K562 (cell line): ENCODE measurements around the gene PRR36. TPM values are rescaled to one million over a fixed set of nuclear protein-coding genes. Genes with fewer than 3 reads are reported as not detected.
A peak's percentile ranks its signal among the peaks of the same experiment; 100 is the strongest.

ENCODE experiments used
- CXXC5 ChIP-seq: fragments of 250-450 bp; sonication (Bioruptor Pico); IDR thresholded peaks from 2 replicates; pipeline ENCODE4 v1.8.0; 2022; ENCODE audit warnings: inconsistent platforms, mild to moderate bottlenecking, moderate library complexity
- DIDO1 ChIP-seq: fragments of 450-650 bp; IDR thresholded peaks from 2 replicates; pipeline ENCODE4 v1.6.1; 2016; ENCODE audit warnings: low read depth, missing biosample characterization, missing genetic modification characterization
- ESRRB ChIP-seq: fragments of 250-450 bp; sonication (Bioruptor Pico); IDR thresholded peaks from 2 replicates; pipeline ENCODE4 v1.5.0; 2020; ENCODE audit warnings: mild to moderate bottlenecking, moderate library complexity, borderline replicate concordance
- HLTF ChIP-seq: fragments of 450-650 bp; IDR thresholded peaks from 2 replicates; pipeline ENCODE4 v1.6.1; 2016
- HNRNPLL ChIP-seq: fragments of 200-400 bp; formaldehyde crosslinking; IDR thresholded peaks from 2 replicates; pipeline ENCODE4 v1.6.1; 2017; ENCODE audit warnings: low read length, low read depth, mild to moderate bottlenecking; ENCODE audit not compliant: poor library complexity, severe bottlenecking
- KLF1 ChIP-seq: fragments of 450-650 bp; IDR thresholded peaks from 2 replicates; pipeline ENCODE4 v1.6.1; 2016; ENCODE audit warnings: missing genetic modification characterization, missing compliant biosample characterization
- KLF13 ChIP-seq: fragments of 450-650 bp; IDR thresholded peaks from 2 replicates; pipeline ENCODE4 v1.6.1; 2016; ENCODE audit warnings: missing genetic modification characterization, low read depth, mild to moderate bottlenecking, missing compliant biosample characterization, moderate library complexity, borderline replicate concordance
- MEF2A ChIP-seq: IDR thresholded peaks from 2 replicates; pipeline ENCODE4 v1.6.1; 2011; ENCODE audit warnings: low read depth, mild to moderate bottlenecking, low read length, moderate library complexity; ENCODE audit not compliant: control insufficient read depth
- NBN ChIP-seq: fragments of 450-650 bp; IDR thresholded peaks from 2 replicates; pipeline ENCODE4 v1.6.1; 2016; ENCODE audit warnings: low read depth, mild to moderate bottlenecking
- NONO ChIP-seq, 2 experiments: fragments of 200-400 bp in 1 of 2; fragments of 450-650 bp in 1 of 2; formaldehyde crosslinking in 1 of 2; IDR thresholded peaks; 2 replicates each; pipeline ENCODE4 v1.6.1; 2017; ENCODE audit warnings: low read depth in 2 of 2, mild to moderate bottlenecking in 2 of 2, moderate library complexity in 2 of 2, low read length in 1 of 2
- NR2C1 ChIP-seq, 2 experiments: fragments of 450-650 bp; IDR thresholded peaks; 2 replicates each; pipeline ENCODE4 v1.6.1; 2017; ENCODE audit warnings: mild to moderate bottlenecking in 2 of 2, antibody characterized with exemption in 1 of 2, inconsistent platforms in 1 of 2, missing compliant biosample characterization in 1 of 2, missing genetic modification characterization in 1 of 2
- RAD51 ChIP-seq: fragments of 450-650 bp; IDR thresholded peaks from 2 replicates; pipeline ENCODE4 v1.7.1; 2016; ENCODE audit warnings: low read depth, mild to moderate bottlenecking, borderline replicate concordance
- RB1 ChIP-seq: fragments of 450-650 bp; IDR thresholded peaks from 2 replicates; pipeline ENCODE4 v1.6.1; 2017; ENCODE audit warnings: low read depth, mild to moderate bottlenecking
- SMAD3 ChIP-seq: fragments of 450-650 bp; formaldehyde crosslinking; conservative IDR thresholded peaks from 2 replicates; pipeline ENCODE4 v1.4.0; 2020; ENCODE audit warnings: mild to moderate bottlenecking
- YY1 ChIP-seq, 3 experiments: IDR thresholded peaks; 2 replicates each; pipeline ENCODE4 v1.6.1; 2011; ENCODE audit warnings: low read length in 2 of 3, mild to moderate bottlenecking in 2 of 3, moderate library complexity in 2 of 3, borderline replicate concordance in 1 of 3, control low read depth in 1 of 3, low read depth in 1 of 3; ENCODE audit not compliant: insufficient read depth in 3 of 3, insufficient replicate concordance in 2 of 3, control insufficient read depth in 1 of 3, insufficient read length in 1 of 3; ENCODE audit errors: extremely low read depth in 1 of 3
- ZNF143 ChIP-seq: sonication (generic); formaldehyde crosslinking; IDR thresholded peaks from 2 replicates; pipeline ENCODE4 v1.9.0; 2022; ENCODE audit warnings: mild to moderate bottlenecking, missing genetic modification reagents
- ZNF239 ChIP-seq: fragments of 250-450 bp; sonication (Bioruptor Pico); IDR thresholded peaks from 2 replicates; pipeline ENCODE4 v1.4.0; 2020; ENCODE audit warnings: mild to moderate bottlenecking
- polyA plus RNA-seq, 8 experiments: library from polyadenylated mRNA; depleted of rRNA in 4 of 8; stranded (reverse) in 5 of 8; unstranded in 3 of 8; fragments of >200 nt; fragmentation: Nextera tagmentation in 2 of 8; fragmentation: Illumina TruSeq in 1 of 8; extraction: Ambion mirVana in 2 of 8; extraction: Trizol in 1 of 8; gene quantifications; 2 replicates each; pipeline versions ENCODE4 v1.2.1 to v1.2.3, GENCODE V29; 2011 to 2014; ENCODE audit warnings: inconsistent platforms in 1 of 8, missing spikeins in 1 of 8
- total RNA-seq, 7 experiments: library from RNA; depleted of rRNA in 6 of 7; stranded (reverse); fragments of >200 nt in 6 of 7; fragmentation: Illumina TruSeq in 2 of 7; extraction: Trizol in 2 of 7; gene quantifications; 2 replicates each; pipeline versions ENCODE4 v1.2.1 to v1.2.3, GENCODE V29; 2011 to 2021; ENCODE audit warnings: low replicate concordance in 1 of 7
- TF ChIP-seq, protein P1 (sequence below): fragments of 250-450 bp; sonication (Bioruptor Pico); IDR thresholded peaks from 2 replicates; pipeline ENCODE4 v1.8.0; 2021; ENCODE audit warnings: borderline replicate concordance, mild to moderate bottlenecking, moderate library complexity; ENCODE audit not compliant: poor library complexity, severe bottlenecking
- TF ChIP-seq, protein P2 (sequence below): fragments of 250-450 bp; sonication (Bioruptor Pico); IDR thresholded peaks from 2 replicates; pipeline ENCODE4 v1.5.0; 2021; ENCODE audit warnings: mild to moderate bottlenecking, moderate library complexity
- TF ChIP-seq, protein P3 (sequence below): fragments of 250-450 bp; sonication (Bioruptor Pico); IDR thresholded peaks from 2 replicates; pipeline ENCODE4 v1.8.0; 2022; ENCODE audit warnings: inconsistent platforms, mild to moderate bottlenecking, moderate library complexity, borderline replicate concordance

Gene PRR36
- total and polyA plus RNA-seq, 9 of the 15 experiments (the other 6 are each of a cell fraction or from before 2014, with no cell fraction given), result 0.05 to 0.42 (median 0.06) TPM; not detected in 6

- TF ChIP-seq HLTF (no peak), YY1 (IDR thresholded peaks at IDR 0.05; ENCODE audit: borderline replicate concordance in 1 of 3, control insufficient read depth in 1 of 3, extremely low read depth in 1 of 3, insufficient read depth in 3 of 3, insufficient read length in 1 of 3, insufficient replicate concordance in 2 of 3, low read depth in 1 of 3, low read length in 2 of 3) (peak in 2 of 3 experiments; percentile 38 to 53), RB1 (peak; percentile 72), MEF2A (no peak), ZNF239 (CRISPR knock-in tag) (no peak), ZNF143 (CRISPR knock-in tag) (no peak), NONO (IDR thresholded peaks at IDR 0.05; ENCODE audit: low read depth in 2 of 2, low read length in 1 of 2) (peak in 1 of 2 experiments; percentile 18; a peak in 1 of 4 replicates), HNRNPLL (no peak), SMAD3 (CRISPR knock-in tag) (no peak), DIDO1 (tag) (0 out of 2 replicates have a peak, but pooled peaks have one; percentile 27), NR2C1 (IDR thresholded peaks at IDR 0.05) (no peak; the same call in 1 of the 2 replicates), NR2C1 (tag; IDR thresholded peaks at IDR 0.05) (peak; percentile 63; the same call in 1 of the 2 replicates), ESRRB (CRISPR knock-in tag) (no peak), KLF13 (tag) (peak; percentile 56; the same call in 1 of the 2 replicates), NBN (no peak), RAD51 (no peak), KLF1 (tag) (no peak), CXXC5 (peak; percentile 81)
- TF ChIP-seq, protein P1, sequence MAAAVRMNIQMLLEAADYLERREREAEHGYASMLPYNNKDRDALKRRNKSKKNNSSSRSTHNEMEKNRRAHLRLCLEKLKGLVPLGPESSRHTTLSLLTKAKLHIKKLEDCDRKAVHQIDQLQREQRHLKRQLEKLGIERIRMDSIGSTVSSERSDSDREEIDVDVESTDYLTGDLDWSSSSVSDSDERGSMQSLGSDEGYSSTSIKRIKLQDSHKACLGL (CRISPR knock-in tag), result no peak
- TF ChIP-seq, protein P2, sequence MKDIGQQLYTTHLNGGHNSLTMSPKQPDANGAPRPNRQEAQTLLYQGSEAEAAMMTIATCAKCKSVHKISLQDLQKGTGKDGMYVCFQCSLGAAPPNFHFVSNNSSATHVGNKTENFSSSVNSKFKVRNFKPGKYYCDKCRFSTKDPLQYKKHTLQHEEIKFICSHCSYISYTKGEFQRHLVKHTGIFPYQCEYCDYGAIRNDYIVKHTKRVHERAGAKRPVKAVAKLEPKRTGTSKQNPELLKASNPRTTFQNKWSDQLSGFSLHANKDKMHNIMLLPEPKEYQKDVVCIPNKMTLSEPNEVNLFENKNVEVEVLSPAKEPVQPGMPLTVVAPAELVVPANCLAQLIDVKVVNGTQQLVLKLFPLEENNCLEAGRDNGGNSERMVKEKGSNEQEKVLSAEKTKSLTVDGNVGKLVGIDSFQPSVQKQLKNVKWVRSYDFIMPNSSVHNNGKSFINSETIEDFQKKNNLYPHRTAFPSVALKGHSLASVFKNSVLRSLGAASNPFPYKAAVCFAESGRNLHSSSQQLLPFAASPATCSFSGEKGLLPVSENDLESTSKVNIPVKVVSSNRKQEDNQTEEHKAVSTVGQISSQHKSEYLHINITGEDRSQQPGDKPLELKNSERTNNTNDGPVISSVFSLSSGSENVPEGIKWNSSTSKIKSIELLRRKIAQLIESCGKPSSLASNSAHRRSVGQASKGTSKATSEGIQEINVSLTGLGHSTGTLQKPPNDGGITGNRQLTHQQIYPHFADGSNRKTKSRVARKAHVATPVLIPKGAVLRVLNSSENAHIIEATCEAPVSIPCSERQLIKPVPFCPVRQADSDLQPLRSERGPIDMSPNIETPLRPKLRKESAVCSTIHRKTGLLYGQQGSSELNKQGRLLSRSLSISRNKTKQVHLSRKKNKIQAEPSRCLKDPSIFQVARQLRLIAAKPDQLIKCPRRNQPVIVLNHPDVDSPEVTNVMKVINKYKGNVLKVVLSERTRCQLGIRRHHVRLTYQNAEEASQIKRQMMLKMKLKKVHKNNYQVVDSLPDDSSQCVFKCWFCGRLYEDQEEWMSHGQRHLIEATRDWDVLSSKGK, result no peak
- TF ChIP-seq, protein P3, sequence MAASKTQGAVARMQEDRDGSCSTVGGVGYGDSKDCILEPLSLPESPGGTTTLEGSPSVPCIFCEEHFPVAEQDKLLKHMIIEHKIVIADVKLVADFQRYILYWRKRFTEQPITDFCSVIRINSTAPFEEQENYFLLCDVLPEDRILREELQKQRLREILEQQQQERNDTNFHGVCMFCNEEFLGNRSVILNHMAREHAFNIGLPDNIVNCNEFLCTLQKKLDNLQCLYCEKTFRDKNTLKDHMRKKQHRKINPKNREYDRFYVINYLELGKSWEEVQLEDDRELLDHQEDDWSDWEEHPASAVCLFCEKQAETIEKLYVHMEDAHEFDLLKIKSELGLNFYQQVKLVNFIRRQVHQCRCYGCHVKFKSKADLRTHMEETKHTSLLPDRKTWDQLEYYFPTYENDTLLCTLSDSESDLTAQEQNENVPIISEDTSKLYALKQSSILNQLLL (CRISPR knock-in tag), result no peak
These were observed 45.7 kb upstream of the PRR36 start, which contains the start of gene SNAPC2 (continued) for GRCh38 chr19:7919610-7920518.
